ENCODE results near the gene STX5.
"Not testable (repeated sequence)": the region's sequence is repeated elsewhere in the genome, so short reads cannot be mapped to it uniquely, and the experiment has no call there.

STX5 gene

DNA sequence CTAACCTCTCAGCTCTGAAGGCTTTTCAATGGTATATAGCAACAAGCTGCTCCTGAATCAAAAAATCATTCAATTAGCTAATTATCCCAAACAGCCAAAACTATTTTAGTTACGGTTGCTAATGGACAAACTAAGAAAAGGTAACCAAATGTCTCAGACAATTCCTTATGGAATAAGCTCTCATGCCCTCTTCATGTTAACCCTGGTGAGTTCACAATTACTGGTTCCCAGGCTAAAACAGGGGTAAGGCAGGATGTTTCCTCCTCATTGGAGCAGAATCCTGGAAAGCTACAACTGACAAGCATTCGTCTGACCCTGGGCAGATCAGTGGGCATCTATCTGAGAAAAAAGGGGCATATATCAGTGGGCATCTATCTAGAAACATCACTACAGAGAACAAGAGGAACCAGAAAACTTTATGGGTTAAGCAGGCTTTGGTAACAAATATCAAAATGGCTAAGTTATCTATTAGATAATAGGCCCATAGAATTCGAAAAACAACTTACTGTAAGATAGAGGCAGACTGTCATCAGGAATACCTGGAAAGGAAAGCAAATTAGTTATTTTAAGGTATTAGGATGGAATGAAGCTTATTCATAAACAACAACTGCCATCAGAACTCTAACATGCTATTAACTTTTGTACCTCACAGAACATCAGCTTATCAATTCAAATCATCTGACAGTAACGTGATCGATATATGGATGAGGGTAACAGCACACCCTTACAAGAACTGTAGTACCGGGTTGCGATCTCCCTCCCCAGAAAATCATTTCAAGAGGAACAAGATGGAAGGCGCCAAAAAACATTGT lies 22.4 kb upstream of the STX5 start:
- DNase-seq (ENCODE audit: low read depth in 2 of 2) = no peak

DNA sequence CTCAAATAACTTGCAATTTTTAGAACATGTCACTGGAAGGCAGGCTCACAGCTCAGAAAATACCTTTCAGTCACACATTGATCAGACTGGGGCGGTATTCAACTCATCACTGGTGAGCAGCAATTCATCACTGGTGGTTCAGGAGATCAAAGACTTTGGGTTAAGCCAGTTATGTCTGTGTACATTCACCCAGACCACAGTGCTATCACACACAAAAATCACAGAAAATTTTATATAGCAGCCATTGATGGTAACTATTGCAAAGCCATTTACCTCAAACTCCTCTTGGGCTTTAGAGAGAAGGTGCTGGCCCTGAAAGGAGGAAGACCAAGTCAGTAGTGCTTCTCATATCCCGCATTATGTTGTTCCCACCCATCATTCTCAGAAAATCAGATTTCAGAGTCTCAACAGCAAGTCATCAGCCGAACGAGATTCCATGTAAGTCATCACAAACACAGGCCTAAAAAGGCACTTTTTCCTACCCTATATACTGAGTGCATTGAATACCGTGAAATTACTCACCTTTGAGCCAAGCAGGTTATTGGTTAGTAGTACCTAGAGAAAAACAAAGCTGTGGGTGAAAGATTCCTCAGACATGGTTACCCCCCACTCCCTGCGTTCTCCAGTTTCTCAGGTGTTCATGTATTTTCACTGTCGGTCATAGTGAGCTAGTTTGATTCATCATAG lies 21.6 kb upstream of the STX5 start:
- DNase-seq (ENCODE audit: low read depth in 2 of 2) = no peak

DNA sequence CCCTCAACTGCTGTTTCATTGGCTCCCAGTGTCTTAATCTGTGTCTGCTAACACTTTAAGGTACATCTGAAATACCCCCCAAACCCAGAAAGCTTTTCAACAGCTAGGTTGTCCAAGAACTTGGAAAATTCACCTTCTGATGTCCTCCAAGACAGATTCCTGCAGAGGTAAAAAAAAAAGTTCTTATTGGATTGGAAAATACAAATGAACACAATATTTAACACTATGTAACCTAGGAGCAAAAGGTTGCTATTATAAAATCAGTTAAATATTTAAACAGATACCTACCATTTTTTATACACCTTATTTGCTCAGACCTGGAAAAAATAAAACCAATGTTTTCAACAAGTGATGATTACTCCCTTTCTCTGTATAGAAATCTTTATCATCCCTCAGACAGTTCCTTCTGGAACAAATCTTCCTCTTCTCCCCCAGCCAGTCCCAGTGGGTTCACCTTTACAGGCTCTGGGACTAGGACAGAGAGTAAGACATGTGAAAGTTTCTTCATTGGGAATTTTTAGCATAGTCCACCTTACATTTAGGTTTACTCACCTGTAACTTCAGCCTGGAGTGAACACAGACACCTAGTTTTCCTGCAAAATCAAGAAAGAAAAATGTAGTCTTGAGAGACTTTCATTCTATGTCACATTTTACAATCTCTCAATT lies 20.8 kb upstream of the STX5 start:
- no peak for DNase-seq (ENCODE audit: low read depth in 2 of 2)

DNA sequence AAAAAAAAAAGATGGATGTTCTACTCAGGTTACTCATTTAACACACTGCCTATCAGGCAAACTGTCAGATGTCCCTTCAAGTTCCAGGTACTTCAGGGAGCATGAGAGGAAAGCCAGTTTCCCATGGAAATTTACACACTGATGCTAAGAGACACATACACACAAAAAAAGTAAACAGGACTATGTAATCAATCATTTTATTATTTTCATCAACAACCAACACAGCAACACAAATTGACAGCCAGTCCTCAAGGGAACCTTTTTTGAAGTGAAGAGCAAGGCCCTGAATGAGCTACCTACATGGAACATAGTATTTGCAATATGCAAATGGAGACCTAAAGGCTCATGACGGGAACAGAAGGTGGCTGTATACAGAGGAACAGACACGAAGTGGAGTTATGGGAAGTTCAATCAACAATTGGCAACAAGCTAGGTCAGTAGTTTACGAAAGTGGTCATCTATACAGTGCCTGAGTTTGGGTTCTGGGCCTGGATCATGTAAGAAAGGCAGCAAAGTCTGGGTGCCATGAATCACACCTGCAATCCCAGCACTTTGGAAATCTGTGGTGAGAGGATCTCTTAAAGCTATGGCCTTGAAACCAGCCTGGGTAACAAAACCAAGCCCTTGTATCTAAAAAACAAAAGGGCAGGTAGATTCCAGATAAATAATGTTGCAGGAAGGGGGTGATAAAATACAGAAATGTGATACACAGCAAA lies 20.1 kb upstream of the STX5 start:
- DNase-seq (ENCODE audit: low read depth in 2 of 2) = no peak

DNA sequence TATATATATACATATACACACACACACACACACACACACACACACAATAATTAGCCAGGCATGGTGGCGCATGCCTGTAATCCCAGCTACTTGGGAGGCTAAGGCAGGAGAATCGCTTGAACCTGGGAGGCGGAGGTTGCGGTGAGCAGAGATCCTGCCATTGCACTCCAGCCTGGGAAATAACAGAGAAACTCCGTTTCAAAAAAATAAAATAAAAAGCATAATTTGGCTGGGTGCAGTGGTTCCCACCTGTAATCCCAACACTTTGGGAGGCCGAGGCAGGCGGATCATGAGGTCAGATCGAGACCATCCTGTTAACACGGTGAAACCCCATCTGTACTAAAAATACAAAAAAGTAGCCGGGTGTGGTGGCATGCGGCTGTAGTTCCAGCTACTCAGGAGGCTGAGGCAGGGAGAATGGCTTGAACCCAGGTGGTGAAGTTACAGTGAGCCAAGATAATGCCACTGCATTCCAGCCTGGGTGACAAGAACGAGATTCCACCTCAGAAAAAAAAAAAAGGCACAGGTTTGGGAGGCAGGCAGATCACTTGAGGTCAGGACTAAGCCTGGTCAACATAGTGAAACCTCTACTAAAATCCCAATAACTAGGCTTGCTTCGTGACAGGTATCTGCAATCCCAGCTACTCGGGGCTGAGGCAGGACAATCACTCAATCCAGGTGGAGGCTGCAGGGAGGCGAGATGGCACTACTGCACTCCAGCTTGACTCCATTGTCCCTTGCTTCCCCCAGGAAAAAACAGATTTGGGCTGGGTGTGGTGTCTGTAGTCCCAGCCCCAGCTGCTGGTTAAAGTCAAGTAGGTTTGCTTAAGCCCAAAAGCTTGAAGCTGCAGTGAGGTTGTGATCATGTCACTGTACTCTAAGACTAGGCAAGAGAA lies 19.3 kb upstream of the STX5 start:
- DNase-seq (ENCODE audit: low read depth in 2 of 2) = no peak

DNA sequence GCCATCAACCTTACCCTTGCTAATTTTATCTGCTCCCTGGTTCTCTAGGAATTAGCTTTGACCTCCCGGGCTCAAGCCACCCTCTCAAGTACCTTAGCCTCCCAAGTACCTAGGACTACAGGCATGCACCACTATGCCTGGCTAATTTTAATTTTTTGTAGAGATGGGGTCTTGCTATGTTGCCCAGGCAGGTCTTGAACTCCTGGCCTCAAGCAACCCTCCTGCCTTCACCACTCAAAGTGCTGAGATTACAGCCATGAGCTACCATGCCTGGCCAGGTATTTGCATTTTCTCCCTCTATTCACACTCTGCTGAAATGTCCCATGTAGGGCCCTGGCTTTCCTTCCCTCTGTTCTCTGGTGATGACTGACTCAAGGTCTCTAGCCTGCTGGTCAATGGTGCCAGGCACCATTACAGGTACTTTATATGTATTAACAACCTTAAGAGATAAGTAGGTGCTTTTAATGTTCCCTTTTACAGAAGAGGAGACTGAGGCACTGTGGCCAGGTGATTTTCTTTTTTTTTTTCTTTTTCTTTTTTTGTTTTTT lies 16.0 kb upstream of the STX5 start:
- no peak for DNase-seq (ENCODE audit: low read depth in 2 of 2)

DNA sequence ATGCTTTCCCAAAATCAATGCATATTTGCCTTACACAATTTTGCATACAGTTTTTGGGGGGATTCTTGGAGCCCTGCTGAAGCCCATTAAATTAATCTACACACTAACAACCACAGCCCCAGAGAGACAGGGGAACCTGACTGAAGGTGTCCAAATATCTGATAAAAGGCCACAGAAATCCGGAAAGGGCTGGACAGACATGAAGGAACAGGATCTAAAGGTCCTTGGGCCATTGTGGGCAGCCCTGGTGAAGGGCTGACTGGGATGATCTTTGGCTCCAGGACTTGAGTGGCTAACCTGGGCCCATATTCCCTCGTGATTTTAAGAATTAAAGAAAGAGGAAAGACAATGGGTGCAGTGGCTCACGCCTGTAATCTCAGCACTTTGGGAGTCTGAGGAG lies 14.3 kb upstream of the STX5 start:
- DNase-seq (ENCODE audit: low read depth in 2 of 2) = no peak

DNA sequence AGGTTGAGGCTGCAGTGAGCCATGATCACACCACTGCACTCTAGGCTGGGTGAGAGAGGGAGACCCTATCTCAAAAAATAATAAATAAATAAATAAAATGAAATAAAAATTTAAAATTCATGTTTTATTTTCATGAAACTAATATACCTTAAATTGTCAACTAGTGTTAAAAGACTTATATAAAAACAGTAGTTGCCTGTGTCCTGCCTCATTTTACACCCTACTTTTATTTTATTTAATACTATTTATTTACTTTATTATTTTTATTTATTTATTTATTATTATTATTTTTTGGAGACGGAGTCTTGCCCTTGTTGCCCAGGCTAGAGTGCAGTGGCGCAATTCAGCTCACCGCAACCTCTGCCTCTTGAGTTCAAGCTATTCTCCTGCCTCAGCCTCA lies 12.3 kb upstream of the STX5 start:
- DNase-seq (ENCODE audit: low read depth in 2 of 2) = no peak

DNA sequence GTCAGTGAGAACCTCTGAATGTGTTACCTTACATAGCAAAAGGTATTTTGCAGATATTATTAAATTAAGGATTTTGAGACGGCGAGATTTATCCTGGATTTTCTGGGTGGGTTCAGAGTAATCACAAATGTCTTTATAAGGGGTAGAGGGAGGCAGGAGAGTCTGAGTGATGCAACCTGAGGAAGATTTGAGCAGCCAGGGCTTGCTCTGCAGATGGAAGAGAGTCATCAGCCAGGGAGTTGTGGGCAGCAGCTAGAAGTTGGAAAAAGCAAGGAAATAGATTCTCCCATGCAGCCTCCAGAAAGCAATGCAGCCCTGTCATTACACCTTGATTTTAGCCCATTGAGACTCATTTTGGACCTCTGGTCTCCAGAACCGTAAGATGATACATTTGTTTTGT lies 11.6 kb upstream of the STX5 start:
- DNase-seq (ENCODE audit: low read depth in 2 of 2) = no peak

DNA sequence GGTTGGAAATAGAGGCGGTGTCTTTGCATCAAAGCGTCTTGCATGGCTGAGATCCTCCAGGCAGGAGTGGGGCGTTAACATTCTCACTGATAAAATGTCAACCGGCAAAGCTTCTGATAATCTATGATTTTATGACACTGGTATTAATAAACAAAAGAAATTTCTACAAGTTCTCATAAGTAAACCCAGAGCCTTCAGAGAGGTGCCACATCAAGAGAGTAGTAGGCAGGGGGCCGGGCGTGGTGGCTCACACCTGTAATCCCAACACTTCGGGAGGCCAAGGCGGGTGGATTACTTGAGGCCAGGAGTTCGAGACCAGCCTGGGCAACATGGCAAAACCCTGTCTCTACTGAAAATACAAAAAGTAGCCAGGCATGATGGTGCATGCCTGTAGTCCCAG lies 11.0 kb upstream of the STX5 start:
- DNase-seq (ENCODE audit: low read depth in 2 of 2) = not testable (repeated sequence)

DNA sequence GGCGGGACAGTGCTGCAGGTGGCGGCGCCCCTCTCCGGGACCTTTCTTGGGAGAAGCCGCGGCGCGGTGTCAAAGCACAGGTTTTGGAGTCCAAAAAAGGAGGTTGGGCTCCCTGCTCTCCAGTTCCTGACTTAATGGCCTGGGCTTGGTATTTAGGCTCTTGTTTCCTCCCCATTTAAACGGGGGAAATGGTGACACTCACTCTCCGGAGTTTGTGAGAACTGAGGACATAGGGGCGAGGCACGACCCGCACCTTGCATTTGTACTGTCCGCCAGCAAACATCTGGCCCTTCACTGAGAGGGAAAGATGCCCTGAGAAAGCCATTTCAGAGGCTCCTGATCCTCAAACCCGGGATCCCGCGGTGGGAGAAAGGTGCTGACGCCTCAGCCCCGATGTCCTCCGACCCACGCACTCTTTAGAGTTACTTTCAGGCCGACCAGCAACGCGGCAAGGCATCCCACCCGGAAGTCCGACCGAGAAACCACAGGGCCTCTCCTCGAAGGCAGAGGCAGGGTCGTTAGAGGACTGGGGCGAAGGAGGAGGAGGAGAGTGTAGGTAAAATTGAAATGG lies 10.4 kb upstream of the STX5 start:
- peak in 1 of 2 donors; percentile 24 for DNase-seq (ENCODE audit: low read depth in 2 of 2)

DNA sequence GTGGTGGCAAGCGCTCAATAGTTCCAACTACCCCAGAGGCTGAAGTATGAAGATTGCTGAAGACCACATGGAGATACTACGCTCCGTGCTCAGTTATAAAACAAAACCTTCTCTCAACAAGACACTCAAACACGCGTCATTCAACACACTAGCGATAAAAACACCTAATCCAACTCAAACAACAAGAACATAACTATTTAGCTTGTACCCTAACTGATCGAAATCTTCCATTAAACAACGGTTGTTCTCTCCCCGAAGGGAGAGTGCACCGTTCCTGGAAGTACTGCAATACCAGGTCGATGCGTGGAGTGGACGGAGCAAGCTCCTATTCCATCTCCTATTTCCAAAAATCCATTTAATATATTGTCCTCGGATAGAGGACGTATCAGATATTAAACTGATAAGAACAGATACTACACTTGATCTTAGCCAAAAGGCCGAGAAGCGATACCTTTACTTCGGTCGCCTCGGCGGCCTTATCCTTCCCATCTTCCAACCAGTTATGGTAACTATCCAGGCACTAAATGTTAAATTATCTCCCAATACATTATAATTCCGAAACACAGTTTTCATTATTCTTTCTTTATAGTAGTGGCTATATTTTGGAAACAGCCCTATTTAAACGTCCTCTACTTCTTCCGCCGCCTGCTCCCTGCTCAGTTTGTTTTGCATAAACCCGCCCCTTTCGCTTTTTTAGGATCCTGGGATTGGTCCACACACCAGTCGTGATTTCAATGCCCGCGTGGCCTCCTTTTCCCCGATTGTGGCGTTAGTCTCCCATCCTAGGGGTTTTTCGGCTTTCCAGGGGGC lies 9.7 kb upstream of the STX5 start:
- DNase-seq (ENCODE audit: low read depth in 2 of 2) = peak; percentile 66 to 78

DNA sequence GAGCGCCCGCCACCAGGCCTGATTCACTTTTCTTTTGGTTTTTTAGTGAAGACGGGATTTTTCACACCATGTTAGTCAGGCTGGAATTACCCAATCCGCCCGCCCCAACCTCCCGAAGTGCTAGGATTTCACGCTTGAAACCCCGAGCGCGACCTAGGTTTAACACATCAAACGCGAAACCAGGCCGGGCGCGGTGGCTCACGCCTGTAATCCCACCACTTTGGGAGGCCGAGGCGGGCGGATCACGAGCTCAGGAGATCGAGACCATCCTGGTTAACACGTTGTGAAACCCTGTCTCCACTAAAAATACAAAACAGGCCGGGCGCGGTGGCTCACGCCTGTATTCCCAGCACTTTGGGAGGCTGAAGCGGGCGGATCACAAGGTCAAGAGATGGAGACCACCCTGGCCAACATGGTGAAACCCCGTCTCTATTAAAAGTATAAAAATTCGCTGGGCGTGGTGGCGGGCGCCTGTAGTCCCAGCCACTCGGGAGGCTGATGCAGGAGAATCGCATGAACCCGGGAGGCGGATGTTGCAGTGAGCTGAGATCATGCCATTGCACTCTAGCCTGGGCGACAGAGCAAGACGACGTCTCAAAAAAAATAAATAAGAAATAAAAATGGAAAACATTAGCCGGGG lies 9.0 kb upstream of the STX5 start:
- peak; percentile 71 for DNase-seq (ENCODE audit: low read depth in 2 of 2)

DNA sequence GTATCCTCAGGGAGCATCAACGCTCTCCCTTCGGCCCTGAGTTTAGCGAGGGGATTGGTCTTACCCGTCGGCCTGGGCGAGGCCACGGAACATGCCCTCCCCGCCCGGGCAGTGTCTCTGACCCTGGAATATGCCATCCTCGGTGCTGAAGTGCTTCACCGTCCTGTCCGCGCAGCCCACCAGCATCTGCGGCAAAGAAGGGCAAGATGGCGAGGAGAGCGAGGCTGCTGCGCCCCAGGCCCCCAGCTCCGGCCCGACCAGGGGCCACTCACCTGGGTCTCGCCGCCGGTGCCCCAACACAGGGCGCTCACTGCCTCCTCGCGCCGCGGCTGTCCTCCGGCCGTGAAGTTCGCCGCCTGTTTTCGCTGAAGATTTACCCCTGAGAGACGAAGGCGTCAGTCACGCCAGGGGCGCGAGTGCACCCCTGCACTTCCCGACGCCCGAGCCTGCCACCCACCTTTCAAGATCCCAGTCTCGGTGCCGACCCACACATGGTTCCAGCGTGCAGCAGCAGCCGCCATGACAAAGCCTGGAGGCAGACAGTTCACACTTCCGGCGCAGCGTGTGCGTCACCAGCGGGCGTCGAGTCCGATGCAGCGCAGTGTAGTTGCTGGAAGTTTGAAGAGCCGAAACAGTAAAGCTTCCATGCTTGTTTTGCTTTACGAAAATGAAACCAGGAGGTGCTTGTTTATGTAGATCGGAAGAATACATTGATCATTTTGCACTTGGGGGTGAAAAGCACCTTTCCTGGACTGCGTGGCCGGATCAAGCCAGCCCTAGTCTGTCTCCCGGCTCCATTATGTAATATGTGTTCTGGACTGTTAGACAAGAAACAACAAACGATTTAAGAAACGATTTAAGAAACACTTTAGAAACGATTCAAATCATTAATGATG lies 7.4 kb upstream of the STX5 start, which contains the start of gene WDR74:
Gene WDR74, minus strand, starts transcription at position 541 of the 896 bp plus-strand sequence. Its CDS starts 20 bp downstream, at position 521.
- peak; percentile 89 to 92 for DNase-seq (ENCODE audit: low read depth in 2 of 2)

DNA sequence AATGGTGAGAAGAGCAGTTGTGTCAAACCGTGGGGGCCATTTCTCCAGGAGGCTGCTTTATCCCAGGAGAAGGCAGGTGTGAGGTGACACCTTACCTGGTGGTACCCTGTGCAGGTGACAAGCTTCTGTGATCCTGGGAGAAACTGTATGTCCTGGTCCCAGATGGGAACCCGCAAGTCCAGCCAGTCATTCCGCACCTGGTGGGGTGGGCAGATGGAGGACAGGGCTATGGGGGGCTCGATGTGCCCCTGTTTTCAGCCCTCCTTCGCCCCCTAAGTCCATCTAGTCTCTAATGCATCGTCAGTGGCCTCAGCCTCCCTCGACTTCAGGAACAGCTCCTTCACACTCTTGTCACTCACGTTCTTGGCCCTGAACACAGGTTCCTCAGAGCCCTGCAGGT lies 3.5 kb upstream of the STX5 start:
- DNase-seq (ENCODE audit: low read depth in 2 of 2) = no peak

DNA sequence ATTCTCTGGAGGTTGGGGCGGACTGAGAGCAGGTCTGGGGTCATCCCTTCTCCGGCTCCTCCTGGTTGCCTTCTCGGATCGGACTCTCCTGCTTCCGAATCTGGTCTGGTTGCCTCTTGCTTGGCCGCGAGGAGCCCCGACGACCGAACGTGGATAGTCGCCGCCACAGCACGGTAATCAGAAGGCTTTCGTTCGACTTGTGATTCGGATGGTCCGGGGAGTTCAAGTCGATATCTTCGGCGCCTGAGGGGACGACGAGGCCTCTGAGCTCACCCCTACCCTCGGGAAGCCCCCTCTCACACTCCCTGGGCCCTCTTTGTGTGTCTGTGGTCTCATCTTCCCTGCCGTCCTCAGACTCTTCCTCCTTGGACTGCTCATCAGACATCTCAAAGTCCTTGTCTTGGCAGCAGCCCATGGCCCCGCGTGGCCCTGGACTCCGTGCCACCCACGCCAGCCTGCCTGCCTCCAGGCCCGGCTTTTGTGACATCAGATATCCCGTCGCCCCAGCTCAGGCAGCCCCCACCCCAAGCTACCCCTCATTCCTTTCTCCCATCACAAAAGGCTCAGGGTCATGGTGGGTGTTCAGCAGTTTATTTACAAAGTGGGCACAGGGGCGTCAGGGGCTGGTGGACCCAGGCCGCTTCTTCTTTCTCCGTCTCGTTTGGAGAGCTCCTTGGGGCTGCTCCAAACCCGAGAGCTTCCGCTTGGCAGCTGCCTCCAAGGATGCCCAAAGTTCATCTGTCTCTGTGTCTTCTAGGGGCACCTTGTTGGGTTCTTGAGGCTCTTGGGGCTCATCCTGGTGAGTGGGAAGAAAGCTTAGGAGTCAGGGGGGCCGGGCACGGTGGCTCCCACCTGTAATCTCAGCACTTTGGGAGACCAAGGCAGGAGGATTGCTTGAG lies 734 bp upstream of the STX5 start, which contains the start of gene TEX54:
Gene TEX54, minus strand, starts transcription at position 506 of the 899 bp plus-strand sequence.
- no peak for DNase-seq (ENCODE audit: low read depth in 2 of 2)
